Activated CD4-positive, alpha-beta T cell treated with anti-CD3 and anti-CD28 coated beads for 4 hours (primary cell): ENCODE measurements around the gene MGAT5.
"Not testable (repeated sequence)": the region's sequence is repeated elsewhere in the genome, so short reads cannot be mapped to it uniquely, and the experiment has no call there.

Source experiments
- DNase-seq, 2 donors: peaks; one replicate each; pipeline ENCODE4 v3.0.0-alpha.2; 2020

Gene MGAT5

GRCh38 chr2:134281815-134282419 is 28.0 kb downstream of the MGAT5 start:
- DNase-seq: no peak

DNA sequence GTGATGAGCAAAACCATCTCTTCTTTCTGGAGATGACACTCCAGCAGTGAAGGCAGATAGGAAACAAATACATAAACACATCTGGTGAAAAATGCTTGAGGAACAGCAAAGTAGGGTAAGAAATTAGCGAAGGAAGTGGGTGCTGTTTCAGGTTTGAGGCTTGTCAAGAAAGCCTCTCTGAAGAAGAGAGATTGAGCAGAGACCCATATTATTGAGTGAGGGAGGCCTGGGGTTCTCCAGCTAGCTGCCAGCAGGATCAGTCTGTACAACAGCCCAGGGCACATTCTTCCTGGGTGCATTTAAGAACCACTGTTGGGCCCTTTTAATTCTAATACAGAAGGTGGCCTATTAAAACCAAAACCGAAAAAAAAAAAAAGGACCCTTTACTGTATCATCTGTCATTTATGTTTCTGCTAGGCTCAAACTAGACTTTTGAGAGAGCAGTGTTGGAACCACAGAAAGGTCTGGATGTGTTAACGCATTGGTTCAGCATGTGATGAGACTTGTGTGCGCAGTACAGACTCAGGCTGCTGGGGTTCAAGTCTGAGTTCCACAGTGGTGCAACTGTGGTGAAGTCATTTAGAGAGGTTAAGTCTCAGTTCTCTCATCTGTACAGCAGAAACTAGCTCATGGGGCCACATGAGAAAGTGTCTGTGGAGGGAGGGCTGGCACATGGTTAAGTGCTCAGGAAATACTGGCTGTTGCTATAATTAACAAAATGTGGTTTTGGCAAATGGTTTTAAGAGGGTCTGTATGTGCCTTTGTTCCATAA is 28.9 kb downstream of the MGAT5 start:
- DNase-seq: no peak

DNA sequence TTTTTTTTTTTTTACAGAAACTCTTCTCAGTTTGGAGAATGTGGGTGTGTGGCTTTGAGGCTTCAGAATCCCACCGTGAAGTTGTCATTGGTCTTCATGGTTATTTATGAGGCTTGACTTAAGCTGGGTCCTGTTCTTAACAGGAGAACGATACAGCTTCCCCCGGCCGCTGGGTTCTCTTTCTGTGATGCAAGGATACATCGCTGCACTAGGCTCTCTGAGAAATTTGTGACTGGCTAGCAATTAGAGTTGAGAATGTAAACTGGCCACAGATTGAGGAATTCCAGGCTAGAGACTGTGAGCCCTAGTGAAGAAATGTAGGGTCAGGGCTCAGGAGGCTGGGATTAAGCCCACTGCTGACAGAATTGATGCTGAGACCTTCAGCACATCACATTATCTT is 29.8 kb downstream of the MGAT5 start:
- no peak for DNase-seq

- no peak for DNase-seq
Measured at GRCh38 chr2:134284119-134284670, 30.3 kb downstream of the MGAT5 start.

DNA sequence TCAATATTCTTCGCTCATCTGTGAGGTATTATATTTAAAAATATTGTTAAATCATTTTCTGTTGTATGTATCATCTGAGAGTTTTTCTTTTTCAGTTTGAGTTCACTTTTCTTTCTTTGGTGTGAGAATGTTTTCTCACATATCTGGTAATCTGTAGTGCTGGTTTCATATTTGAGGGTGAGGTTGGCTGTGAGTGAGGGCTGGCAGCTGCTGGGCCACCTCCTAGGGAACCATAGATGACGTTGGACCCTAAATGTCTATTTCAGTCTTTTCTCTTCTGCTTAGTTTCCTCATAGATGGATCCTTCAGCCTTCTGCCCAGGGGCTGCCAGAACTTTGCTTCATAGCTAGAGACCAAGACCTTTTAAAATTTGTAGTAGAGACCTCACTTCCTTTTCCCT is 33.5 kb downstream of the MGAT5 start:
- no peak for DNase-seq

DNA sequence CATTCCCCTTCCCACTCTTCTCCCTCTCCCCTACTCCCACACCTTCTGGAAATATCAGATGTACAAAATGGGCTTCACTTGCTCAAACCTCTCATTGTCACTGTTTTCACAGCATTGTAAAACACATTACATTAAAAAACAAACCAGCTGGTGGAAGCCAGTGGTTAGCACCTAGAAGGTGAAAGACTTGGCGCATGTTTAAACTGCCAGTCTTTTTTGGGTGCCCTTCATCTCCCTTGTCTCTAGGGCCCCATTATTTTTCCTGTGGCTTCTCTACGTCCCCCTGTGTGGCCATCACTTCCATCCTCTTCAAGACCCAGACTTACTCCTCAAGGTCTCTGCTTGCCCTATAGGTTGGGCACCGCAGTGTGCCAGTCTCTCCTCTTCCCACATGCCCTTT is 34.9 kb downstream of the MGAT5 start:
- no peak for DNase-seq

GRCh38 chr2:134289225-134289624 is 35.4 kb downstream of the MGAT5 start:
- DNase-seq: peak in 1 of 2 donors; percentile 49

DNA sequence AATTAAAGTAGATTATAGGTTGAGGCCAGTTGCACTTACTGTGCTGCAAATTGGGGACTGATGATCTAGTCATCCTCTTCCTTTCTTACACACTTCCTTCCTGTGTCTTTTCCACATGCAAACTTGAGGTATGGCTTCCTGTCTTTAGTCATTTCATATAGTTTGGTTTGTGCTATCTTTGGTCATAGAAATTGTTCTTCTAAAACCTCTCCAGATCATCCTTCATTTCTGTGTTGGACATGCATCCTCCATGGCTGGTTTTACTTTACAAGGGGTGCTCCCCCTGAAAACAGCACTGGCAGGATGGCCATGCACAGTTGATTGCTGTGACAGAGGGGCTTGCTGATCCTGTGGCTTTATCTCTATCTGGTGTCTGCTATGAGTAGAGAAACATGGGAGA is 36.5 kb downstream of the MGAT5 start:
- DNase-seq: no peak

DNA sequence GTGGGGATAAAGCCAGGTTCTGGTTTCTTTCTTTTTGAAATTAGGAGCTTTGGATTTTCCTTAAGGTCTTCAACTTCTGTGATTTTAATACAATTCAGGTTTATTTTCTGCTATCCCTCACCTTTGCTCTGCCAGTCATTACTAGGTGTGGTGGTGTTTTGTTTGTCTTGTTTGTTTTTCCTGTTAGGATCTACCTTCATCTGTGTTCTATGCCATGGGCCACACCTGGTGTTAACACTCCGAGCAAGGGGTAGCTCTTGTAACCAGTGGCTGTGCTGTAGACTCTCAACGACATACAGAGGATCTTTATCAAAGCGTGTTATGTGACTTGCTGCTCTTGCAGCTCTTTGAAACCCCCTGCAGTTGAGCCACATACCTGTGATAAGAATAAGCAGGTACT is 38.6 kb downstream of the MGAT5 start:
- DNase-seq: no peak

DNA sequence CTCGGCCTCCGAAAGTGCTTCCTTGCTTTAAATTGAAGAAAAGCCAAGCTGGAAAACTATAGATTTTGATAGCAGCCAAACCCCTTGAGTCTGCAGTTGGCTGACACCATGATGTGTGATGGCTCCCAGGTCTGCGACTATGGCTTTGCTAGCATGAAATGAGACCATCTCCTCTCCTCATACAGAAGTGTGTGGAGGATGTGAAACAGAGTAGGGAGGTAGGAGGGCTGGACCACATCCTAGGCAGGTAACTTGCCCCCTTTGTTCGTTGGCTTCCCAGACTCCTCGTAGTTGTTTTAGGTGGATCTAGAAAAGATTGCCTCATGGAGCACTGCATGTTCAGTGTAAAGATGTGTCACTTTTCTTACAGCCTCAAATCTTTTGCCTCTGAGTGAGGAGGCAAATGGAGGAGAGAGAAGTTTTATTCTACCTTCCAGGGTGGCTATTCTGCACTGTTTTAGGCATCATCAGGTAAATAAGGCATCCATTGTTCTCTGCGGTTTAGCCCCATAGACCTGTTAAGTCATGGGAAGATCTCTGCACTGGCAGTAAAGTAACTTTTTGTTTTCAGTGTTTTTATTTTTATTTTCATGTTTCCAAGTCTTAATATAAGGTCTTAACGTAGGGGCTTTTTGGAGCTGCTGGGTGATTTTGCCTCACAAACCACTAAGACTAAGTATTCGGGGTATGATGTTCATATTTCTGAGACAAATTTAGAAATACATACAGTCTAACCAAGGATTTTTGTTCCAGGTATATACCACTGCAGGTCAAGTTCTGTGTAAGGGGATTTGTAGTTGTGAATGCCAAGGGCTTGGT is 40.1 kb downstream of the MGAT5 start:
- DNase-seq: no peak

GRCh38 chr2:134294598-134294997 is 40.7 kb downstream of the MGAT5 start:
- not testable (repeated sequence) for DNase-seq

GRCh38 chr2:134295441-134295840 is 41.6 kb downstream of the MGAT5 start:
- DNase-seq: no peak

GRCh38 chr2:134296301-134296700 is 42.4 kb downstream of the MGAT5 start:
- no peak for DNase-seq

GRCh38 chr2:134299334-134299733 is 45.5 kb downstream of the MGAT5 start:
- DNase-seq: no peak

DNA sequence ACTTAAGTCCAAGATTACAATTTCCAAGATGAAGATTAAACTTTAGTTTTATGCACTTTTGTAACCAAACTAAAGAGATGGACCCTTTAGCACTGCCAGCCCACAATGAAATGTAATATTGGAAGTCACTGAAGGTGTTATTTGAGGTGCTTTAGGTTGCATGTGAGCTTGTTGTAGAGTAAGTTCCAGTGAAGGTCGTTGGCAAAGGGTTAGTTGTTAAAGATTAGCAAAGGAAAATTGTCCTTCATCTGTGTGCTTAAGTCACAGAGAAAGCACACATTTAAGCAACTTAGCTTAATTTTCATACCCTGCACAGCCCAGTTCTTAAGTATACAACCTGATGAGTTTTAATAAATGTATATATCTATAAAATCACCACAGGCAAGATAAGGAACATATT is 46.7 kb downstream of the MGAT5 start:
- DNase-seq: no peak

DNA sequence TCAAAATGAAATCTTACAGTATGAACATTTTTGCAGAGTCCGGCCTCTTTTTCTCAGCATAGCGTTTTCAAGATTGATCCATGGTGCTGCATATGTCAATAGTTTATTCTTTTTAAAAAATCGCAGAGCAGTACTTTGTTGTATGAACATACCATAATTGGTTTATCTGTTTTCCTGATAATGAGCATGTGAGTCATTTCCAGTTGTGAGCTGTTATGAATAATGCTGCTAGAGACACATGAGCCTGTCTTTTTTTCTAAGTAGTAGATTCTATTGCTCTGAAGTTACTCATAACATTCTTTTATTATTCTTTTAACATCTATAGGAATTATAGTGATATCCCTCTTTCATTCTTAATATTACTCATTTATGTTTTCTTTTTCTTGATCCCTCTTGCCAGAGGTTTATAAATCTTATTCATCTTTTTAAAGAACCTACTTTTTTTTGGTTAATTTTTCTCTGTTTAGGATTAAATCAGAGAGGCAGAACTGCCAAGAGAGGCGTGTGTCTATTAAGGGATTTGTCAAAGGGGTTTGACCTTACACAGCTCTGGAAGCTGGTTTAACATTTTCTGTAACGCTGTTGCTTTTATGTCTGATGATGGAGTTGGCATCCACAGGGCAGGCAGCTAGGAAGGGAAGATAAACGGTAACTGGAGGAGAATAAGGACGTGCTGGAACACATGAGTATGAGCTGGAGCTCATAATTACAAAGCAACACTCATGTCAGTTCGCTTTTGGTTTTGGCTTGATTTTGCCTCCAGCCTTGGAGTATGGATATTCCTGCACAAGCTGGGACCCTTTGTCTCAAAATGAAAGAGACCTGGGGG is 47.4 kb downstream of the MGAT5 start:
- DNase-seq: no peak

DNA sequence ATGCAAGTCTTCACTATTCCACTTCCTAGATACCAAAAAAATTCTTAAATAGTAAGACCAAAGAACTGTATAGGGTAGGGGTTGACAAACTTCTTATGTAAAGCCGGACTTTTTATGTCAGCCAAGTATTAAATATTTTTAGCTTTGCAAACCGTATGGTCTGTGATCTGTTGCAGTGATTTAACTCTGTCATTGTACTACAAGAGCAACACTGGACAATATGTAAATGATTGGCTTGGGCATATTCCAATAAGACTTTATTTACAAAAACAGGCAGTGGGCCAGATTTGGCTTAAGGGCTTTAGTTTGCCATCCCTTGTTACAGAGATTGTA is 48.0 kb downstream of the MGAT5 start:
- no peak for DNase-seq

DNA sequence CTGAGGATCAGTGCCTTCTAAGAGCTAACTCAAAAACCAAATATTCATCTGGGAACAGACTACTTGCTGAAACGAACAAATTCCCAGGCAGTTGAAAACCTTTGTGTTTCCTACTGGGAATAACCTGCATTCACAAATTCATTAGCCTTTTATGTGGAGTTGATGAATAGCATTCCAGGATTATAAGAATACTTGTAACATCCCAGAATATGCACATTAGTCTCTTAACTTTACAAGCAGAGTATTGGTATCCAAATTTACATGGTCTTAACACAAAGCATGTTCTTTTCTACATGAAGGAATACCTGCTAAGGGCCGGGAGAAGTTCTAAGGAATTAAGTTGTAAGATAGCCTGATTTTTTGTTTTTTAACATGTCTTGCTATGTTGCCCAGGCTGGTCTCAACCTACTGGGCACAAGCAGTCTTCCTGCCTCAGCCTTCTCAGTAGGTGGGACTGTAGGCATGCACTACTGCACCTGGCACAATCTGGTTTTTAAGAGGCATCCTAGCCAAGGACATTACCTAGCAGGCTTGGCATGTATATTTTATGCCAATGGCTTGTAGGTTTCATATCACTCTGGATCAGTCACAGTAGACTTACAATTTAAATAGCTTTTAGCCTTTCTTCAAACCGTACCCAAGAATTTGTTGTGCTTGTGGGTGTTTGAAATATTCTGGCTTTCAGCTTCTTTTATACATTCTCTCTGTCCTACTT is 50.7 kb downstream of the MGAT5 start:
- DNase-seq: no peak

DNA sequence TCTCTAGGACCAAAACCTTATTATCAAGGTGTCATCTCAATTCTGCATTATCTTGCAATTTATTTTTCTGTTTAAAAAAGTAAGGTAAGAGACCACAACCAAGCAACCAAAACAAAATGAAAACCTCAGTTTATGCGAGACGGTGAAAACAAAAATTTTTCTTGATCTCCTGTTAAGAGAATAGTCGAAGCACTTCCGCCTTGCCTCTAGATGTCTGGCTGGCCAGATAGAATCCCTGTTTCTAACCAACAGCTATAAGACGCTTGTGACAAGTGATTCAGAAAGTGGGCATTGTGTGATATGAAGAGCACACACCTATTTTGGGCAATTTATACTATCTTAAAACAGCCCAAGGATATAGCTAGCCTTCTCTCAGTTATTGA is 51.2 kb downstream of the MGAT5 start:
- DNase-seq: no peak

GRCh38 chr2:134306521-134306920 is 52.6 kb downstream of the MGAT5 start:
- DNase-seq: no peak

DNA sequence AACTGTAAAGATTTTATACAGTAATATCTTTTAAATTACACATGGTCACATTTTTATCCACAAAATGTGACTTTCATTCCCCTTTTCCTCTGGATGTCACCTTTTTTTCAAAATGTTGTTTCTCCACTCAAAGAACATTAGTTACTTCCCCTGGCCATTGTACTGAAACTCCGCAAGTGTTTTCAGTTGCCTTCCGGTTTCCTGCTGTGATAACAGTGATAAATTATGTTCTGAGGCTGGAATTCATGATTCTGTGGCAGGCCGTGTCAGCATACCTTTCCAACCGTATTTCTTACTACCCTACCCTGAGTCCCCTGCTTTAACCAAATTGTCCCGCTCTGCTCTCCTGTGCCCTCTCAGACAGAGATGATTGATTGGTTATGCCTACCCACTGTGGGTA is 53.5 kb downstream of the MGAT5 start:
- no peak for DNase-seq
